KG1 (cell line): ENCODE measurements around the gene KDM8.

ENCODE experiments used
- DNase-seq: peaks from one replicate; lab custom pipeline; 2025; lab: John Stamatoyannopoulos, UW

KDM8 gene

GRCh38 chr16:27269300-27270150 is 66.2 kb downstream of the KDM8 start:
- DNase-seq: no peak

GRCh38 chr16:27270349-27270748 is 67.0 kb downstream of the KDM8 start:
- DNase-seq: no peak
